ENCODE measurements around the gene GLRA2. TPM values are rescaled to one million over a fixed set of nuclear protein-coding genes. Genes with fewer than 3 reads are reported as not detected.

The GLRA2 gene
- total RNA-seq, 1 donor from 2014 or later: 1.6 TPM

DNA sequence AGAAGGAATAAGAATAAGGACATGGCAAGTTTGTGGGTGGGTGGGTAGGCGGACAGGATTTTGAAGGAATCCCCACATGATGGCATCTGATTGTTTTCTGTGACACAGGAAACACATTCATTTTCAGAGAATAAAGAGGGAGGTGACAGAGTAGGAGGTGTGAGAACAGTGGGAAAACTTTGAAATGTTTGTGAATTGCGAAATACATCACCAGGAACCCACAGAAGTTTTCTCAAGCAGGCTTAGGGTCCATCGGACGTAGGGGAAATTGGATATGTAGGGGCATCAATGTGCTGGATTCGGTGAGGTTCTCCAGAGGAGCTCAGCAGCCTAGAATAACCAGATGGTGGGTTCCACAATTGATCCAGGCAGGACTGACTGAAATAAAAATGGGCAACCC, 171.6 kb downstream of the GLRA2 start:
- DNase-seq (ENCODE audit: extremely low spot score, unreplicated experiment): no peak
- no peak for TF ChIP-seq CTCF (conservative IDR thresholded peaks at IDR 0.05)
- Mint-ChIP-seq H3K27me3 (no peaks in the 10 kb centered on the region), H3K9me3 (no peaks in the 10 kb centered on the region), H3K36me3 (no peaks in the 10 kb centered on the region), H3K27ac (no peak overlapping the region), H3K4me3 (no peak overlapping the region), H3K4me1 (ENCODE audit: unreplicated experiment) (no peaks in the 10 kb centered on the region)

GRCh38 chrX:14702145-14702544, 172.8 kb downstream of the GLRA2 start:
- Mint-ChIP-seq H3K27me3 (no peaks in the 10 kb centered on the region), H3K4me3 (no peak overlapping the region), H3K27ac (no peak overlapping the region), H3K9me3 (no peaks in the 10 kb centered on the region), H3K4me1 (ENCODE audit: unreplicated experiment) (no peaks in the 10 kb centered on the region), H3K36me3 (no peaks in the 10 kb centered on the region)
- TF ChIP-seq CTCF (conservative IDR thresholded peaks at IDR 0.05): no peak
- no peak for DNase-seq (ENCODE audit: extremely low spot score, unreplicated experiment)

- Mint-ChIP-seq H3K27ac (no peak overlapping the region), H3K4me1 (ENCODE audit: unreplicated experiment) (no peaks in the 10 kb centered on the region), H3K4me3 (no peak overlapping the region), H3K9me3 (no peaks in the 10 kb centered on the region), H3K27me3 (no peaks in the 10 kb centered on the region), H3K36me3 (no peaks in the 10 kb centered on the region)
- DNase-seq (ENCODE audit: extremely low spot score, unreplicated experiment): no peak
- TF ChIP-seq CTCF (conservative IDR thresholded peaks at IDR 0.05): no peak
Measured at GRCh38 chrX:14712096-14712495, 182.8 kb downstream of the GLRA2 start.

GRCh38 chrX:14717949-14718348, 188.6 kb downstream of the GLRA2 start:
- H3K9me3 Mint-ChIP-seq: no peaks in the 10 kb centered on the region
- no peak for DNase-seq (ENCODE audit: extremely low spot score, unreplicated experiment)
- H3K4me3 Mint-ChIP-seq: no peak overlapping the region
- no peak overlapping the region for H3K27ac Mint-ChIP-seq
- no peaks in the 10 kb centered on the region for H3K36me3 Mint-ChIP-seq
- H3K27me3 Mint-ChIP-seq: no peaks in the 10 kb centered on the region
- TF ChIP-seq CTCF (conservative IDR thresholded peaks at IDR 0.05): no peak
- no peaks in the 10 kb centered on the region for H3K4me1 Mint-ChIP-seq (ENCODE audit: unreplicated experiment)

- Mint-ChIP-seq H3K27me3 (no peaks in the 10 kb centered on the region), H3K4me3 (no peak overlapping the region), H3K36me3 (no peaks in the 10 kb centered on the region), H3K9me3 (no peaks in the 10 kb centered on the region), H3K27ac (no peak overlapping the region), H3K4me1 (ENCODE audit: unreplicated experiment) (no peaks in the 10 kb centered on the region)
- DNase-seq (ENCODE audit: extremely low spot score, unreplicated experiment): no peak
- TF ChIP-seq CTCF (conservative IDR thresholded peaks at IDR 0.05): no peak
Measured at GRCh38 chrX:14718403-14718802, 189.1 kb downstream of the GLRA2 start.

- H3K4me1 Mint-ChIP-seq (ENCODE audit: unreplicated experiment): no peaks in the 10 kb centered on the region
- H3K9me3 Mint-ChIP-seq: no peaks in the 10 kb centered on the region
- H3K27me3 Mint-ChIP-seq: no peaks in the 10 kb centered on the region
- H3K4me3 Mint-ChIP-seq: no peak overlapping the region
- no peak for TF ChIP-seq CTCF (conservative IDR thresholded peaks at IDR 0.05)
- no peak for DNase-seq (ENCODE audit: extremely low spot score, unreplicated experiment)
- no peak overlapping the region for H3K27ac Mint-ChIP-seq
- no peaks in the 10 kb centered on the region for H3K36me3 Mint-ChIP-seq
Measured at GRCh38 chrX:14729058-14729457, 199.7 kb downstream of the GLRA2 start.

All from type B pancreatic cell (in vitro differentiated cells).